Measurements from ENCODE around the gene TBX6. TPM values are rescaled to one million over a fixed set of nuclear protein-coding genes. Genes with fewer than 3 reads are reported as not detected.

The TBX6 gene
- total RNA-seq: 0.13 and 2.6 TPM in 2 replicates

GRCh38 chr16:30091474-30092372 lies at the start of gene TBX6:
Gene TBX6 (minus strand): TSS chr16:30091924. CDS start chr16:30091193, 731 bp downstream.

GRCh38 chr16:30113031-30113710 lies 21.4 kb upstream of the TBX6 start, which contains the start of gene GDPD3:
Gene GDPD3 (minus strand): TSS chr16:30113537. CDS start chr16:30113478, 59 bp downstream.

DNA sequence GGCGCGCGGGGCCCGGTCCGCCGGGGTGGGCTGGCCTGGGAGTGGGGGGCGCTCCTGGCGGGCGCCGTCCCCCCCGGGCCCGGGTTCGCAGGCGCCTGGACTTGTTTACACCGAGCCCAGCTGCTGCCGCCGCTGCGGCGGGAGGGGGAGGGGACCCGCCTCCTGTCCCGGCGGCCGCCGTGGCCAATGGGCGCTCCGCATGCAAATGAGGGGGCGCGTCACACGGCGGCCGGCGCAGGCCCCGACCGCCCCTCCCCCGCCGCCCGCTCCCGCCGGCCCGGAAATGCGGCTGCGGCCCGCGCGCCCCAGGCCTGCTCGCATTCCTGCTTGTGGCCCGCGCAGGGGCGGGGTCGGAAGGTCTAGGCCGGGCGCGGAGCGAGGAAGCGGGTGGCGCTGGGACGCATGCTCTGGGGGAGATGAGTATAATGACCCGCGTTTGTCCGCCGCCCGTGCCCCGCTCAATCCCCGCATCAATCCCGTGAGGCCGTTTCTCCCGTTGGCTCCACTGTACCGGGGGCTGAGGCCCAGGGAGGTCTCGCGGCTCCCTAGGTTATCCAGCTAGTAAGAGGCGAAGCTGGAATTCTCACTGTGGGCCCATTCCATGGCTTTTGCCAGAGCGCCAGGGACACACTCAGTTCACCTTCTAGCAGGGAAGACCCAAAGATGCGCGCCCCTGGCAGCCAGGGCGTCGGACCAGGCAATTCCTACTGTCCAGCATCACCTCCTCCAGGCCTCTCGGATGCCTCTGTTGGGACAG lies 4.6 kb upstream of the TBX6 start, which contains the start of gene YPEL3:
YPEL3 (minus strand) TSS at position 109 of the 757 bp plus-strand sequence. CDS start 731 bp downstream, outside the sequence.

DNA sequence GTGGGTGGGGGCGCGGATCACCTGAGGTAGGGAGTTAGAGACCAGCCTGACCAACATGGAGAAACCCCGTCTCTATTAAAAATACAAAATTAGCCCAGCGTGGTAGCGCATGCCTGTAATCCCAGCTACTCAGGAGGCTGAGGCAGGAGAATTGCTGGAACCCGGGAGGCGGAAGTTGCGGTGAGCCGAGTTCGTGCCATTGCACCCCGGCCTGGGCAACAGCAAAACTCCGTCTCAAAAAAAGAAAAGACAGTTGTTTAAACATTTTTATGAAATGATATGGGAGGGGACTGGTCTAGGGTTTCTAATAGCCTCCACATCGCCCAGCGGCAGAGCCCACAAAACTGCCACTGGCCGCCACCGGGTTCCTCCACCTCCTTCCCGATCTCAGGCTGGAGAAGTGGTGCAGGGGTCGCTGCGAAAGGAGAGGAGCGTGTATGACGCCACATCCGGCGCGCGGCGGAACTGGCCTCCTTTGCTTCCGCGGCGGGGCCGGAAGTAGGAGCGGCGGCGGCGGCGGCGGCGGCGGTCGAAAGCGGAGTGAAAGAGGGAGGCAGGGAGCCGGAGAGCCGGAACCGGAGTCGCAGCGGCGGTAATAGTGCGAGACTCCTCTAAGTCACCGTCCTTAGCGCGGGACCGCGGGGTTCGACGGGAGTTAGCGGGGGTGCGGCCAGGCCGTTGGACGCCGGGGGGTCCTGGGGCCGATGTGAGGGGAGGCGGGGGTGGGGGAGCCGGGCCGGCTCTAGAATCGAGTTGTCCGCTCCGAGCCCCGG lies 16.0 kb downstream of the TBX6 start, which contains the start of gene PPP4C:
PPP4C (plus strand) TSS at position 492 of the 773 bp plus-strand sequence. CDS start 384 bp downstream, outside the sequence.

GRCh38 chr16:30065102-30065942 lies 26.4 kb downstream of the TBX6 start, which contains the start of gene ALDOA:
Gene ALDOA (plus strand): TSS chr16:30065760. CDS start chr16:30066898, 1,138 bp downstream.

Other genes with a start within 250 kb of the TBX6 start
- 89.0 and 173 TPM in 2 replicates for gene CDIPT, start 228.7 kb downstream of the TBX6 start, total RNA-seq
- gene SEZ6L2, start 192.4 kb downstream of the TBX6 start, total RNA-seq: 18.2 and 39.8 TPM in 2 replicates
- 6.5 and 9.8 TPM in 2 replicates for gene ASPHD1, start 191.4 kb downstream of the TBX6 start, total RNA-seq
- gene KCTD13, start 165.7 kb downstream of the TBX6 start, total RNA-seq: 8.3 and 16.5 TPM in 2 replicates
- 169 and 182 TPM in 2 replicates for gene TMEM219, start 129.8 kb downstream of the TBX6 start, total RNA-seq
- 29.0 and 56.0 TPM in 2 replicates for gene TAOK2, start 118.1 kb downstream of the TBX6 start, total RNA-seq
- 14.2 and 24.0 TPM in 2 replicates for gene HIRIP3, start 96.3 kb downstream of the TBX6 start, total RNA-seq
- 52.6 and 194 TPM in 2 replicates for gene INO80E, start 95.7 kb downstream of the TBX6 start, total RNA-seq
- gene DOC2A, start 80.9 kb downstream of the TBX6 start, total RNA-seq: 0.52 and 2.7 TPM in 2 replicates
- not detected in 2 replicates for gene C16orf92, start 68.7 kb downstream of the TBX6 start, total RNA-seq
- 0.16 TPM in 1 of 2 replicates, not detected in the other for gene TLCD3B, start 60.7 kb downstream of the TBX6 start, total RNA-seq
- gene ALDOA, start 26.2 kb downstream of the TBX6 start, total RNA-seq: 2,073 and 2,863 TPM in 2 replicates
- gene PPP4C, start 15.9 kb downstream of the TBX6 start, total RNA-seq: 151 and 157 TPM in 2 replicates
- gene YPEL3, start 4.3 kb upstream of the TBX6 start, total RNA-seq: 15.8 and 91.5 TPM in 2 replicates
- 0.13 and 4.2 TPM in 2 replicates for gene GDPD3, start 21.6 kb upstream of the TBX6 start, total RNA-seq
- 75.4 and 127 TPM in 2 replicates for gene MAPK3, start 31.3 kb upstream of the TBX6 start, total RNA-seq
- 9.1 and 13.5 TPM in 2 replicates for gene CORO1A, start 91.7 kb upstream of the TBX6 start, total RNA-seq
- gene BOLA2B, start 101.7 kb upstream of the TBX6 start, total RNA-seq: 220 and 267 TPM in 2 replicates
- 64.3 and 179 TPM in 2 replicates for gene SLX1A, start 102.0 kb upstream of the TBX6 start, total RNA-seq
- gene SULT1A3, start 107.3 kb upstream of the TBX6 start, total RNA-seq: 7.4 and 18.7 TPM in 2 replicates
- 0.13 and 0.64 TPM in 2 replicates for gene NPIPB13, start 156.6 kb upstream of the TBX6 start, total RNA-seq